Measurements from ENCODE around the gene BMP7.

Gene BMP7

GRCh38 chr20:57225830-57226229 lies 40.6 kb downstream of the BMP7 start:
- no peak for DNase-seq (ENCODE audit: low spot score)

GRCh38 chr20:57225197-57225733 lies 41.2 kb downstream of the BMP7 start:
- DNase-seq (ENCODE audit: low spot score), result no peak

- no peak for DNase-seq (ENCODE audit: low spot score)
Observed at GRCh38 chr20:57224641-57225138, 41.8 kb downstream of the BMP7 start.

GRCh38 chr20:57223648-57224489 lies 42.6 kb downstream of the BMP7 start:
- DNase-seq (ENCODE audit: low spot score), result no peak

- DNase-seq (ENCODE audit: low spot score), result no peak
Observed at GRCh38 chr20:57222631-57222950, 43.9 kb downstream of the BMP7 start.

GRCh38 chr20:57221916-57222630 lies 44.4 kb downstream of the BMP7 start:
- DNase-seq (ENCODE audit: low spot score), result no peak

- no peak for DNase-seq (ENCODE audit: low spot score)
Observed at GRCh38 chr20:57220337-57221145, 45.9 kb downstream of the BMP7 start.

- DNase-seq (ENCODE audit: low spot score), result no peak
Observed at GRCh38 chr20:57219071-57219677, 47.3 kb downstream of the BMP7 start.

GRCh38 chr20:57218489-57218888 lies 48.0 kb downstream of the BMP7 start:
- DNase-seq (ENCODE audit: low spot score), result no peak

- no peak for DNase-seq (ENCODE audit: low spot score)
Observed at GRCh38 chr20:57217802-57218201, 48.6 kb downstream of the BMP7 start.

GRCh38 chr20:57216669-57217068 lies 49.8 kb downstream of the BMP7 start:
- no peak for DNase-seq (ENCODE audit: low spot score)

GRCh38 chr20:57215826-57216471 lies 50.5 kb downstream of the BMP7 start:
- DNase-seq (ENCODE audit: low spot score), result peak; percentile 11

- DNase-seq (ENCODE audit: low spot score), result no peak
Observed at GRCh38 chr20:57215426-57215825, 51.0 kb downstream of the BMP7 start.

GRCh38 chr20:57214948-57215347 lies 51.5 kb downstream of the BMP7 start:
- DNase-seq (ENCODE audit: low spot score), result no peak

GRCh38 chr20:57214427-57214826 lies 52.0 kb downstream of the BMP7 start:
- DNase-seq (ENCODE audit: low spot score), result no peak

- DNase-seq (ENCODE audit: low spot score), result no peak
Observed at GRCh38 chr20:57213924-57214323, 52.5 kb downstream of the BMP7 start.

GRCh38 chr20:57213291-57213690 lies 53.1 kb downstream of the BMP7 start:
- DNase-seq (ENCODE audit: low spot score), result no peak

- peak; percentile 89 for DNase-seq (ENCODE audit: low spot score)
Observed at GRCh38 chr20:57212534-57213276, 53.7 kb downstream of the BMP7 start.

- DNase-seq (ENCODE audit: low spot score), result no peak
Observed at GRCh38 chr20:57211908-57212533, 54.4 kb downstream of the BMP7 start.

- DNase-seq (ENCODE audit: low spot score), result no peak
Observed at GRCh38 chr20:57211406-57211805, 55.0 kb downstream of the BMP7 start.

Measured in kidney tubule cell (primary cell).